ENCODE data around the gene FAM120A. TPM values are rescaled to one million over a fixed set of nuclear protein-coding genes. Genes with fewer than 3 reads are reported as not detected.

FAM120A gene
- total RNA-seq, 1 experiment from 2014 or later: 89.6 TPM

- no TSS peak for BruUV-seq (replicated peaks)
- TF ChIP-seq CTCF (conservative IDR thresholded peaks at IDR 0.05; ENCODE audit: low read depth, low read length): no peak
- TF ChIP-seq EZH2 (IDR thresholded peaks at IDR 0.05; ENCODE audit: low read length, unreplicated experiment): no peak
- TF ChIP-seq EZH2phosphoT487 (IDR thresholded peaks at IDR 0.05; ENCODE audit: borderline replicate concordance, low read length): no peak
- no peak overlapping the region for H3K27ac ChIP-seq (ENCODE audit: low read length)
- H4K20me1 ChIP-seq (ENCODE audit: low read length): no peaks in the 10 kb centered on the region
- intact Hi-C loops (cut with micrococcal nuclease): no loop called here
- no peaks in the 10 kb centered on the region for H3K4me1 ChIP-seq (ENCODE audit: insufficient read depth, low read length)
- ChIA-PET CTCF (no interaction called here), POLR2A (ENCODE audit: unreplicated experiment) (no interaction called here)
- no peak for ATAC-seq
- no peaks in the 10 kb centered on the region for H3K36me3 ChIP-seq (ENCODE audit: low read depth, low read length)
- no peak for DNase-seq
- no peaks in the 10 kb centered on the region for H3F3A ChIP-seq (ENCODE audit: low read length, unreplicated experiment)
- H2AFZ ChIP-seq (ENCODE audit: low read length): no peak overlapping the region
- H3K4me2 ChIP-seq (ENCODE audit: low read length): no peak overlapping the region
- no peak overlapping the region for H3K9ac ChIP-seq (ENCODE audit: low read length)
- no peaks in the 10 kb centered on the region for H3K79me2 ChIP-seq (ENCODE audit: low read length)
- no peak overlapping the region for H3K4me3 ChIP-seq (ENCODE audit: low read length)
- H3K27me3 ChIP-seq (ENCODE audit: low read length): no peaks in the 10 kb centered on the region
- no peaks in the 10 kb centered on the region for H3K9me3 ChIP-seq (ENCODE audit: low read length)
- no peaks in the 10 kb centered on the region for H3K9me2 ChIP-seq (replicated peaks; ENCODE audit: low read length)
Observed at GRCh38 chr9:93603011-93603410, 151.5 kb downstream of the FAM120A start.

GRCh38 chr9:93603906-93604326 lies 152.4 kb downstream of the FAM120A start:
- intact Hi-C loops (cut with micrococcal nuclease): no loop called here
- no peaks in the 10 kb centered on the region for H3K9me3 ChIP-seq (ENCODE audit: low read length)
- H3K9me2 ChIP-seq (replicated peaks; ENCODE audit: low read length): no peaks in the 10 kb centered on the region
- no peak for ATAC-seq
- no peak overlapping the region for H3K4me2 ChIP-seq (ENCODE audit: low read length)
- BruUV-seq (replicated peaks): no TSS peak
- no peaks in the 10 kb centered on the region for H3K27me3 ChIP-seq (ENCODE audit: low read length)
- POLR2A ChIA-PET (ENCODE audit: unreplicated experiment): no interaction called here
- H3K36me3 ChIP-seq (ENCODE audit: low read depth, low read length): no peaks in the 10 kb centered on the region
- no peak for DNase-seq
- H3K4me1 ChIP-seq (ENCODE audit: insufficient read depth, low read length): no peaks in the 10 kb centered on the region
- no peak overlapping the region for H3K9ac ChIP-seq (ENCODE audit: low read length)
- H3K79me2 ChIP-seq (ENCODE audit: low read length): no peaks in the 10 kb centered on the region
- no peak overlapping the region for H3K4me3 ChIP-seq (ENCODE audit: low read length)
- H2AFZ ChIP-seq (ENCODE audit: low read length): no peak overlapping the region
- CTCF ChIA-PET: no interaction called here
- no peaks in the 10 kb centered on the region for H3F3A ChIP-seq (ENCODE audit: low read length, unreplicated experiment)
- no peaks in the 10 kb centered on the region for H4K20me1 ChIP-seq (ENCODE audit: low read length)
- no peak for TF ChIP-seq CTCF (conservative IDR thresholded peaks at IDR 0.05; ENCODE audit: low read depth, low read length)
- no peak for TF ChIP-seq EZH2 (IDR thresholded peaks at IDR 0.05; ENCODE audit: low read length, unreplicated experiment)
- TF ChIP-seq EZH2phosphoT487 (IDR thresholded peaks at IDR 0.05; ENCODE audit: borderline replicate concordance, low read length): no peak
- H3K27ac ChIP-seq (ENCODE audit: low read length): no peak overlapping the region

- Histone ChIP-seq H4K20me1 (ENCODE audit: low read length) (no peaks in the 10 kb centered on the region), H3K27ac (ENCODE audit: low read length) (no peak overlapping the region)
- intact Hi-C loops (cut with micrococcal nuclease): no loop called here
Observed at GRCh38 chr9:93606187-93606586, 154.7 kb downstream of the FAM120A start.

More at GRCh38 chr9:93606187-93606586, 154.7 kb downstream of the FAM120A start:
- Histone ChIP-seq H3K27me3 (ENCODE audit: low read length) (no peaks in the 10 kb centered on the region), H3K36me3 (ENCODE audit: low read depth, low read length) (no peaks in the 10 kb centered on the region), H3F3A (ENCODE audit: low read length, unreplicated experiment) (no peaks in the 10 kb centered on the region), H3K9me3 (ENCODE audit: low read length) (no peaks in the 10 kb centered on the region), H3K79me2 (ENCODE audit: low read length) (peaks cover 9% of the 10 kb centered on the region; the same call in 1 of the 2 replicates), H3K4me3 (ENCODE audit: low read length) (no peak overlapping the region), H3K9ac (ENCODE audit: low read length) (no peak overlapping the region), H3K4me2 (ENCODE audit: low read length) (no peak overlapping the region), H3K9me2 (replicated peaks; ENCODE audit: low read length) (no peaks in the 10 kb centered on the region), H3K4me1 (ENCODE audit: insufficient read depth, low read length) (no peaks in the 10 kb centered on the region), H2AFZ (ENCODE audit: low read length) (no peak overlapping the region)
- TF ChIP-seq EZH2 (IDR thresholded peaks at IDR 0.05; ENCODE audit: low read length, unreplicated experiment) (no peak), CTCF (conservative IDR thresholded peaks at IDR 0.05; ENCODE audit: low read depth, low read length) (no peak), EZH2phosphoT487 (IDR thresholded peaks at IDR 0.05; ENCODE audit: borderline replicate concordance, low read length) (no peak)
- DNase-seq (no peak), ATAC-seq (no peak)
- POLR2A ChIA-PET (ENCODE audit: unreplicated experiment): no interaction called here
- BruUV-seq (replicated peaks): no TSS peak
- CTCF ChIA-PET: no interaction called here

All from PC-3 (cell line).